Measurements from ENCODE around the gene PIK3CD.
"Not testable (repeated sequence)": the region's sequence is repeated elsewhere in the genome, so short reads cannot be mapped to it uniquely, and the experiment has no call there.

PIK3CD gene

DNA sequence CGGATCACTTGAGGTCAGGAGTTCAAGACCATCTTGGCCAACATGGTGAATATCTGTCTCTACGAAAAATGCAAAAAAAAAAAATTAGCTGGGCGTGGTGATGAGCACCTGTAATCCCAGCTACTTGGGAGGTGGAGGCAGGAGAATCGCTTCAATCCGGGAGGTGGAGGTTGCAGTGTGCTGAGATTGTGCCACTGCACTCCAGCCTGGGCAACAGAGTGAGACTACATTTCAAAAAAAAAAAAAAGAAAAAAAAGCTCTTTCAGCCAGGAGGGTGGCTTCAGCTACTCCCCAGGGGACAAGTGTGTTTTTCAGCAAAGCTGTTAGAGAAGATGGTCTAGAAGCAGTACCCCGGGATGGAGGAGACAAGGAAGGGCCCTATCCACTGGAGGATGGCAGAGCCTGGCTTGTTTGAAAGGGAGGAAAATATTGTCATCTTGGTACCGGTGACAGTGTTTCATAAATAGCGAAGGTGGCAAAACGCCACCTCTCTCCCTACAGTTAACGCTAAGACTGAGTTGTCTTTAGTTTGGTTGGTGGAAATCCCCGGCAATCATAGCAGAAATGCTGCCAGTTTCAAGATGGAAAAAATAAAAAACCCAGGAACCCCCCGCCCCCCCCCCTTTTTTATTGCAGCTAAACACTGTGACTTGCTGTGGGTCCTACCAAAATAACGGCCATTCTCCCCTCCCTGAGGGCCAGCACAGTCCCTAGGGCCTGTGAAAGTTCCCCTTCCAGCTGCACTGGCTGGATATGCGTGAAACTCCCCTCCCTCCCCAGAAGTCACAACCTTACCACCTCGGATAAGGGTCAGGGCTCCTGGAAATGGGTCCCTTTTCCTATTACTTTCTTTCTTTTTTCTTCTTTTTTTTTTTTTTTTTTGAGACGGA lies 3.5 kb downstream of the PIK3CD start:
- no peak for DNase-seq

DNA sequence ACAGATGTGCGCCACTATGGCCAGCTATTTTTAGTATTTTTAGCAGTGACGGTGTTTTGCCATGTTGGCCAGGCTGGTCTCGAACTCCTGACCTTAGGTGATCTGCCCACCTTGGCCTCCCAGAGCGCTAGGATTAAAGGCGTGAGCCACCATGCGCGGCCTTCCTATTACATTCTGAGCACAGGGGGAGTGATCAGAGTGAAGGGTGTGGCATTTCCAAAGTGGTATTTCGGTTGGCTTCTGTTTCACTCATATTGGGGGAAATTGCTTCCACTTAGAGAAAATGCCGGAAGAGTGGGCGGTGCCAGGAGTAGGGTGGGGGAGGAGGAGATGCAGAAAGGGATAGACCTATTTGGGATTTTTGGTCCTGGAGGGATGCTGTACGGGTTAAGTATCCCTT lies 4.3 kb downstream of the PIK3CD start:
- DNase-seq = no peak

GRCh38 chr1:9657521-9658032 lies 6.0 kb downstream of the PIK3CD start:
- no peak for DNase-seq

- no peak for DNase-seq
Measured at GRCh38 chr1:9658199-9658598, 6.7 kb downstream of the PIK3CD start.

DNA sequence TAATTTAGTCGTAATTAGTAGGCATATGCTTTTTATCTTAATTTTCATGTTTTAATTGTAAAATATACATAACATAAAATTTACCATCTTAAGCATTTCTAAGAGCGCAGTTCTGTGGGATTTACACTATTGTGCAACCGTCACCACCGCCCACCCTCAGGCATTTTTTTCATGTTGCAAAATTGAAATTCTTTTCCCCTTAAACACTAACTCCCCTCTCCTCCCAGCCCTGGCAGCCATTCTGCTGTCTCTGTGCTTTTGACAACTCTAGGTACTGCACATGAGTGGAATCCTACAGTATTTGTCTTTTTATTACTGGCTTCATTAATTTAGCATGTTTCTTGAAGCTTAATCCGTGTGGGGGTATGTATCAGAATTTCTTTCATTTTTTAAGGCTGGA lies 7.8 kb downstream of the PIK3CD start:
- no peak for DNase-seq

- DNase-seq = no peak
Measured at GRCh38 chr1:9663257-9663656, 11.7 kb downstream of the PIK3CD start.

GRCh38 chr1:9665193-9665592 lies 13.7 kb downstream of the PIK3CD start:
- no peak for DNase-seq

DNA sequence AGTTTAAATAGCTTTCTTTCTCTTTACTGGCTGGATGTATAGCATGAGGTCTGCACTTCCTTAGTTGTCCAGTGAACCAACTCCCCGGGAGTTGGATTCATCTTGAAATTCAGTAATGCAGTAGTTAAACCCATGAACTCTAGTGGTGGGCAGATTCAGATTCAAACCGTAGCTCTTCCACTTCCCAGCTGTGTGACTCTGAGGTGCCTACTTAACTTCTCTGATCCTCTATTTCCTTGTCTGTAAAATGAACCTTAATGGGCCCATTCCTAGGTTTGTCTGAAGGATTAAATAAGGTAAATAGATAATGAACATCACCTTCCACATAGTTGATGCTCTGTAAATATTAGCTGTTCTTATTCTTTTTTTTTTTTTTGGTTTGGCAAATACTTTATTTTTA lies 16.5 kb downstream of the PIK3CD start:
- DNase-seq = no peak

GRCh38 chr1:9670085-9670484 lies 18.6 kb downstream of the PIK3CD start:
- no peak for DNase-seq

GRCh38 chr1:9671377-9672140 lies 20.0 kb downstream of the PIK3CD start:
- no peak for DNase-seq

DNA sequence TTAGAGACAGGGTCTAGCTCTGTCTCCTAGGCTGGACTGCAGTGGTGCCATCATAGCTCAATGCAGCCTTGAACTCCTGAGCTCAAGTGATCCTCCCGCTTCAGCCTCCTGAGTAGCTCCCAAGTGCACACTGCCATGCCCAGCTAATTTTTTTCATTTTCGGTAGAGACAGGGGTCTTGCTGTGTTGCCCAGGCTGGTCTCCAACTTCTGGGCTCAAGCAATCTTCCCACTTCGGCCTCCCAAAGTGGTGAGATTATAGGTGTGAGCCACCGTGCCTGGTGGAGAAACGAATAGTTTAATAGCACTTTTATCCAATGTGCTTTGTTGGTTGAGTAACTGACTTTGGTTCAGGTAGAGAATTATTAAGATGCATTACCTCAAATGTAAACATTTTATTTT lies 20.9 kb downstream of the PIK3CD start:
- no peak for DNase-seq

- no peak for DNase-seq
Measured at GRCh38 chr1:9675393-9675792, 23.9 kb downstream of the PIK3CD start.

- DNase-seq = not testable (repeated sequence)
Measured at GRCh38 chr1:9676128-9676527, 24.6 kb downstream of the PIK3CD start.

GRCh38 chr1:9676815-9677393 lies 25.4 kb downstream of the PIK3CD start:
- DNase-seq = no peak

GRCh38 chr1:9680091-9680490 lies 28.6 kb downstream of the PIK3CD start:
- no peak for DNase-seq

DNA sequence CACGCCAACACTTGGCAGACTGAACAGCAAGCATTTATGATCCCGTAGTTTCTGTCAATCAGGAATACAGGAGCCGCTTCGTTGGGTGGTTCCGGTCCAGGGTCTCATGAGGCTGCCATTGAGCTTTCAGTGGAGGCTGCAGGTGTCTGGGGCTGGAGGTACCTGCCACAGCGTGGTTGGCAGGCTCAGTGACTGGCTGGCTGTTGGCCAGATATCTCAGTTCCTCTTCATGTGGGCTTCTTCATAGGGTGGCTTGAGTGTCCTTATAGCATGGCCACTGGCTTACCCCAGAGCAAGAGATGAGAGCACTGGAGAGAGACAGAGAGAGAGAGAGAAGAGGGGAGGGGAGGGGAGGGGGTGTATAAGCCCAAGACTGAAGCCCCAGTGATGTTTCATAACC lies 29.3 kb downstream of the PIK3CD start:
- DNase-seq = no peak

DNA sequence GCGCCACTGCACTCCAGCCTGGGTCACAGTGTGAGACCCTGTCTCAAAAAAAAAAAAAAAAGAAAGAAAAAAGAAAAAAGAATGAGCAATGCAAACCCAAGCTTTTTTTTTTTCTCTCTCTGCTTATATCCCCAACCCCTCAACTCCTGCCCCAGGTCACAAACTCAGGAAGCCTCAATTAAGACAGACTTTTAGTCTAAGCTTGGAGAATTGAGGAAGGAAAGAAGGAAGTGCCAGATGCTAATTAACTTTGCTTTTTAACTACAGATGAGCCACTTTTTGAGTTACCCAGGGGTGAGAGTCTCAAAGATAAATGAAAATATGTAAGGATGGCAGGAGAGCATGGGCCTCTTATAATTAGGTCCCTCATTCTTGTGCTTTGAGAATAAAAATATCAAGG lies 33.3 kb downstream of the PIK3CD start:
- no peak for DNase-seq

DNA sequence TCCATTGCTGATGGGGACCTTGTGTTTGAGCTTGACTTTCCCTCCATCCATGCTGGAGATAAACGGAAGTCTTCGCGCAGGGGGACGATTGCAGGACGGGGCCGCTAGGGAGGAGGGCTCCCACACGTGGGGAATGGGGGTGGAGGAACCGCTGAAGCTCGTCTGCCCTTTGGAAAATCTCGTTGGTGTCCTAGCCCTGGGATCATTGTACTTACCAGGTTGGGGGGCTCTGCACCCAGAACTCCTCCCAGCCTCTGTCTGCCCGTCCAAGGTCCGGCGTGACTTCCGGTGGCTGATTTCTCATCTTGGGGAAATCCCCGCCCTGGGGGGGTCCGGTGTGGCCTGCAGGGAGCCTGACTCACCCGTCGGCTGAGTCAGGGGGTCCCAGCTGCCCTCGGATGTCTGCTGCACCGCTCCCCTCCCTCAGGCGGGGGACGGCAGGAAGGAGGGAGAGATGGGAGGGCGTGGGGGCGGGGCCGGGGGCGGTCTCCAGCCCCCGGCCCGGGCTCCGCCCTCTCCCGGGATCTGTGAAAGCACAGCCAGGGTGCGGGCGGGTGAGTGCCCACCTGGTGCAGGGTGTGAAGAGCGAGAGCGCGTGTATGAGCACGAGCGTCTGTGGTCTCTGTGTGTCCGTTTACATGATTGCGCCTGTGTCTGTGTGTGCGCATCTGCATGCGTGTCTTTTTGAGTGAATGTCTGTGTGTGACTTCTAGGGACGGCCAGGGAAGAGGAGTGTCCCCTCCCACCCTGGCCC lies 35.8 kb downstream of the PIK3CD start:
- DNase-seq = peak; percentile 60

- no peak for DNase-seq
Measured at GRCh38 chr1:9687874-9688582, 36.5 kb downstream of the PIK3CD start.

DNA sequence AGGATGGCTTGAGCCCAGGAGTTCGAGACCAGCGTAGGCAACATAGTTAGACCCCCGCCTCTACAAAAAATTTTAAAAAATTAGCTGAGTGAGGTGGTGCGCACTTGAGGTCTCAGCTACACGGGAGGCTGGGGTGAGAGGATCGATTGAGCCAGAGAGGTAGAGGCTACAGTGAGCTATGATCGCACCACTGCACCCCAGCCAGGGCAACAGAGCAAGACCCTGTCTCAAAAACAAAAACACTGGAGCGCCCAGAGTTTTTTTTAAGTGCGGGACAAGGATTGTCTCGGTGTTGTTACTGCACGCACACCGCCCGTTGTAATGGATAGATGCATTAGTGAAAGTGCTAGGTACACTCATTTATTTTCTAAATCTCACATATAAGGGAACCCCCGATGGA lies 37.1 kb downstream of the PIK3CD start:
- no peak for DNase-seq

DNA sequence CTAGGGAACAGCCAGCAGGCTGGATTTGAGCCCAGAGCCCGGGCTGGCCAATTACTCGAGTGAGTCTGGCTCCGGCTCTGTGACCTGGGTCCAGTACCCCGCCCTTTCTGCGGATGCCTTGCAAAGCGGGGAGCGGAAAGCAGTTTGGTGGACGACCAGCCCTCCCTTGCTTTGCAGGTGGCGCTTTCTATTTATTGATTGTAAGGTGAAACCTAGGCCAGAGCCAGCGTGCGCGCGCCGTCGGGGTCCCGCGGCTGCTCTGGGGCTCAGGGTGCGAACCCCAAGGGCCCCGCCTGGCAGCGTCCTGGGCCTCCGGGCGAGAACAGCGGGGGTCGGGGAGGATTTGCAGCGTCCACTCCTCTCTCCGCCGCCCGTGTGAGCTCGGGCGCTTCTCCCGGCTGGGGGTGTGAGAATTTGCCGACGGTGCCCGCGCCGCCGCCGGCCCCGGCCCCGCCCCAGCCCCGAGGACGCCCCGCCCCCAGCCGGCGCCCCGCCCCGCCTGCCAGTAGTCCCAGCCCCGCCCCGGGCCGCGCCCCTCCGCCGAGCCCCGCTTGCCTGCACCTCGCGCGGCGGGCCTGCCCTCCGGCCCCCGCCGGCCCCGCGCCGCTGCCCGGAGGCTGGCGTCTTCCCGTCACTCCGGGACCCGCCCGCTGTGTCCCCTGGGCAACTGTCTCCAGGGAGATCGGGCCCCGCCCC lies 37.6 kb downstream of the PIK3CD start:
- DNase-seq = peak; percentile 80

All from femur (tissue), 1 donor.